HuH-7 (cell line): ENCODE results near the gene ITPR1.

Source experiments
- DNase-seq: peaks from one replicate; pipeline ENCODE4 v3.0.0; 2011; ENCODE audit warnings: low spot score

The ITPR1 gene

GRCh38 chr3:4720316-4721075 is 227.3 kb downstream of the ITPR1 start:
- DNase-seq, result peak; percentile 68

GRCh38 chr3:4721511-4721911 is 228.4 kb downstream of the ITPR1 start:
- DNase-seq, result no peak

- DNase-seq, result peak; percentile 66
Observed at GRCh38 chr3:4722103-4722502, 229.0 kb downstream of the ITPR1 start.

GRCh38 chr3:4724051-4724629 is 231.0 kb downstream of the ITPR1 start:
- DNase-seq, result no peak

- DNase-seq, result no peak
Observed at GRCh38 chr3:4726549-4726948, 233.4 kb downstream of the ITPR1 start.

GRCh38 chr3:4729061-4729973 is 236.2 kb downstream of the ITPR1 start:
- DNase-seq, result no peak

- no peak for DNase-seq
Observed at GRCh38 chr3:4730719-4731118, 237.6 kb downstream of the ITPR1 start.

GRCh38 chr3:4731543-4732111 is 238.5 kb downstream of the ITPR1 start:
- no peak for DNase-seq

GRCh38 chr3:4732925-4733324 is 239.8 kb downstream of the ITPR1 start:
- no peak for DNase-seq

GRCh38 chr3:4734454-4734853 is 241.3 kb downstream of the ITPR1 start:
- DNase-seq, result no peak

GRCh38 chr3:4735243-4735642 is 242.1 kb downstream of the ITPR1 start:
- no peak for DNase-seq

- no peak for DNase-seq
Observed at GRCh38 chr3:4736284-4736861, 243.2 kb downstream of the ITPR1 start.

GRCh38 chr3:4738737-4739274 is 245.7 kb downstream of the ITPR1 start:
- no peak for DNase-seq

- no peak for DNase-seq
Observed at GRCh38 chr3:4739289-4740236, 246.4 kb downstream of the ITPR1 start.

GRCh38 chr3:4740397-4741105 is 247.4 kb downstream of the ITPR1 start:
- DNase-seq, result no peak

GRCh38 chr3:4741106-4741403 is 247.9 kb downstream of the ITPR1 start:
- DNase-seq, result no peak

GRCh38 chr3:4741404-4742307 is 248.5 kb downstream of the ITPR1 start:
- no peak for DNase-seq

- DNase-seq, result no peak
Observed at GRCh38 chr3:4742359-4742758, 249.2 kb downstream of the ITPR1 start.

- no peak for DNase-seq
Observed at GRCh38 chr3:4743371-4743770, 250.2 kb downstream of the ITPR1 start.
